Mesothelial cell of epicardium (in vitro differentiated cells): ENCODE measurements around the gene IMPA2. TPM values are rescaled to one million over a fixed set of nuclear protein-coding genes. Genes with fewer than 3 reads are reported as not detected.

Source experiments
- DNase-seq, 2 experiments: peaks; one replicate each; pipeline ENCODE4 v3.0.0; 2021; ENCODE audit warnings: low spot score in 2 of 2; ENCODE audit not compliant: unreplicated experiment in 2 of 2
- H3K27ac Mint-ChIP-seq: 2 replicates; pipeline ENCODE4 v1.8.0; 2021; ENCODE audit warnings: mixed read lengths
- H3K27me3 Mint-ChIP-seq: 2 replicates; pipeline ENCODE4 v1.8.0; 2021; ENCODE audit warnings: low read depth, mixed read lengths
- H3K36me3 Mint-ChIP-seq: 2 replicates; pipeline ENCODE4 v1.8.0; 2021; ENCODE audit warnings: mixed read lengths
- H3K4me1 Mint-ChIP-seq: 2 replicates; pipeline ENCODE4 v1.8.0; 2021; ENCODE audit warnings: mixed read lengths
- H3K4me3 Mint-ChIP-seq: 2 replicates; pipeline ENCODE4 v1.8.0; 2021; ENCODE audit warnings: mild to moderate bottlenecking, moderate library complexity, mixed read lengths
- H3K9me3 Mint-ChIP-seq: 2 replicates; pipeline ENCODE4 v1.8.0; 2021; ENCODE audit warnings: mixed read lengths
- total RNA-seq: library from RNA; stranded (reverse); gene quantifications from 3 replicates; pipeline ENCODE4 v1.2.1, GENCODE V29; 2021
- TF ChIP-seq, protein P1 (sequence below): fragments of 200-600 bp; sonication (generic); IDR thresholded peaks from one replicate; pipeline ENCODE4 v1.5.0; 2021; ENCODE audit warnings: antibody characterized with exemption; ENCODE audit not compliant: unreplicated experiment

Gene IMPA2
- total RNA-seq, 1 donor from 2014 or later, result 30.6 TPM

DNA sequence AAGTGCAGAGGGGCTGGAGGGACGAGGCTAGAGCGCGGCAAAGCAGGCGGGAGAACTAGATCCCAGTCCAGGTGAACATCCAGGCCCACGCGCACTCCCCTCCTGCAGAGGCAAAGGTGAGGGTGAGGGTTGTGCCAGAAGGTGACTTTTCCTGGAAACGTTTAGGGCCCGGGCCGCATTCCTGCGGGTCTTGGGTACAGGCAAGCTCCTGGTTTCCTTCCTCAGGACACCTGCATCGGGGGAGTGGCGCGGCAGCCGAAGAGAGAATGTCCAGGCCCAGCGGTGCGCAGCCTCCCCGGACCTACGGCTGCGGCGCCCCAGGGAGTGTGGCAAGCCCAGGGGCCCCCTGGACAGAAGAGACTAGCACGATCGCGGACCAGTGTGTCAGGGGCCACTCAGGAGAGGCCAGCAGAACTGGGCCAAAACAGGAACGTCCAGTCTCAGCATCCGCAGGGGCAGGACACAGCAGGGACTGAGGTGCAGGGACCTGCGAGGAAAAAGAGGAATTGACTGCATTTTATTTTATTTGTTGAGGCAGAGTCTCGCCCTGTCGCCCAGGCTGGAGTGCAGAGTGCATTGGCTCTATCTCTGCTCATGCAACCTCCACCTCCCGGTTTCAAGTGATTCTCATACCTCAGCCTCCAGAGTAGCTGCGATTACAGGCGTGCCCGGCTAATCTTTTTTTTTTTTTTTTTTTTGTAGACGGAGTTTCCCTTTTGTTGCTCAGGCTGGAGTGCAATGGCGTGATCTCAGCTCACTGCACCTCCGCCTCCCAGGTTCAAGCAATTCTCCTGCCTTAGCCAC, 8.7 kb upstream of the IMPA2 start:
- no peaks in the 10 kb centered on the region for H3K36me3 Mint-ChIP-seq
- H3K4me1 Mint-ChIP-seq, result no peaks in the 10 kb centered on the region
- H3K27me3 Mint-ChIP-seq, result no peaks in the 10 kb centered on the region
- DNase-seq, result no peak
- peaks cover 8% of the 10 kb centered on the region for H3K9me3 Mint-ChIP-seq
- TF ChIP-seq, protein P1, sequence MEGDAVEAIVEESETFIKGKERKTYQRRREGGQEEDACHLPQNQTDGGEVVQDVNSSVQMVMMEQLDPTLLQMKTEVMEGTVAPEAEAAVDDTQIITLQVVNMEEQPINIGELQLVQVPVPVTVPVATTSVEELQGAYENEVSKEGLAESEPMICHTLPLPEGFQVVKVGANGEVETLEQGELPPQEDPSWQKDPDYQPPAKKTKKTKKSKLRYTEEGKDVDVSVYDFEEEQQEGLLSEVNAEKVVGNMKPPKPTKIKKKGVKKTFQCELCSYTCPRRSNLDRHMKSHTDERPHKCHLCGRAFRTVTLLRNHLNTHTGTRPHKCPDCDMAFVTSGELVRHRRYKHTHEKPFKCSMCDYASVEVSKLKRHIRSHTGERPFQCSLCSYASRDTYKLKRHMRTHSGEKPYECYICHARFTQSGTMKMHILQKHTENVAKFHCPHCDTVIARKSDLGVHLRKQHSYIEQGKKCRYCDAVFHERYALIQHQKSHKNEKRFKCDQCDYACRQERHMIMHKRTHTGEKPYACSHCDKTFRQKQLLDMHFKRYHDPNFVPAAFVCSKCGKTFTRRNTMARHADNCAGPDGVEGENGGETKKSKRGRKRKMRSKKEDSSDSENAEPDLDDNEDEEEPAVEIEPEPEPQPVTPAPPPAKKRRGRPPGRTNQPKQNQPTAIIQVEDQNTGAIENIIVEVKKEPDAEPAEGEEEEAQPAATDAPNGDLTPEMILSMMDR, result no peak
- H3K4me3 Mint-ChIP-seq, result no peak overlapping the region
- no peak overlapping the region for H3K27ac Mint-ChIP-seq

DNA sequence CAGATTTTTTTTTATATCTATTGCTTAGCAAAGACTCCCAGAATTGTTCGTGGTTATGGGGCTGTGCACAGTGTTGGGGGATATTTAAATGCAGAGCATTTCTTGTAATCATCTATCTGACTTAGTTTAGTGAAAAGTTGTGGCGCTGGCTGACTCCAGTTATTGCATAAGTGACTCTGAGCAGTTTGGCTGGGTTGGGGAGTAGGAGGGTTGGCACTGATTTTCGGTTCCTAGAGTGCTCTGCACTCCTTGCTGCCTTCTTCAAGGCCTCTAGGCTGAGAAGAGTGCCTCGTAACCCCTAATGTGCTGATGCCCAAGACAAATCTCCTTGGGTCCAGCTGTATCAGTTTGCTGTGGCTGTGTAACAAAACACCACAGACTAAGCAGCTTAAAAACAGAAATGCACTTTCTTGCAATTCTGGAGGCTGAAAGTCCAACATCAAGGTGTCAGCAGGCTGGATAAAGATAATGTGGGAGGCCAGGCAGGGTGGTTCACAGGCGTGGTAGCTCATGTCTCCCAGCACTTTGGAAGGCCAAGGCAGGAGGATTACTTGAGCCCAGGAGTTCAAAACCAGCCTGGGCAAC, 6.5 kb upstream of the IMPA2 start:
- H3K4me1 Mint-ChIP-seq, result peaks cover 8% of the 10 kb centered on the region
- no peak for DNase-seq
- H3K27ac Mint-ChIP-seq, result no peak overlapping the region
- TF ChIP-seq, protein P1, result no peak
- H3K4me3 Mint-ChIP-seq, result no peak overlapping the region
- peaks cover 8% of the 10 kb centered on the region for H3K9me3 Mint-ChIP-seq
- H3K27me3 Mint-ChIP-seq, result no peaks in the 10 kb centered on the region
- H3K36me3 Mint-ChIP-seq, result no peaks in the 10 kb centered on the region

DNA sequence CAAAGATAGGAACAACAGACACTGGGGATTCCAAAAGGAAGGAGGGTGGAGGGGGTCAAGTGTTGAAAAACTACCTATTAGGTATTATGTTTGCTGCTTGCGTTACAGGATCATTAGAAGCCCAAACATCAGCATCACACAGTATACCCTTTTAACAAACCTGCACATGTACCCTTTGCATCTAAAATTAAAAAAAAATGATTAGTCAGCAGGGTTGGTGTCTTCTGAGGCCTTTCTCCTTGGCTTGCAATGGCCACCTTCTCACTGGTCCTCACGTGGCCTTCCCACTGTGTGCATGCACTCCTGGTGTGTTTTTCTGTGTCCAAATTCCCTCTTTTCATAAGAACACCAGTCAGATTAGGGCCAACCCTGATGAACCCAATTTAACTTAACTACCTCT, 5.6 kb upstream of the IMPA2 start:
- Mint-ChIP-seq H3K4me3 (no peak overlapping the region), H3K4me1 (peaks cover 14% of the 10 kb centered on the region), H3K9me3 (peaks cover 8% of the 10 kb centered on the region), H3K36me3 (no peaks in the 10 kb centered on the region), H3K27me3 (no peaks in the 10 kb centered on the region), H3K27ac (no peak overlapping the region)
- TF ChIP-seq, protein P1, result no peak
- no peak for DNase-seq

DNA sequence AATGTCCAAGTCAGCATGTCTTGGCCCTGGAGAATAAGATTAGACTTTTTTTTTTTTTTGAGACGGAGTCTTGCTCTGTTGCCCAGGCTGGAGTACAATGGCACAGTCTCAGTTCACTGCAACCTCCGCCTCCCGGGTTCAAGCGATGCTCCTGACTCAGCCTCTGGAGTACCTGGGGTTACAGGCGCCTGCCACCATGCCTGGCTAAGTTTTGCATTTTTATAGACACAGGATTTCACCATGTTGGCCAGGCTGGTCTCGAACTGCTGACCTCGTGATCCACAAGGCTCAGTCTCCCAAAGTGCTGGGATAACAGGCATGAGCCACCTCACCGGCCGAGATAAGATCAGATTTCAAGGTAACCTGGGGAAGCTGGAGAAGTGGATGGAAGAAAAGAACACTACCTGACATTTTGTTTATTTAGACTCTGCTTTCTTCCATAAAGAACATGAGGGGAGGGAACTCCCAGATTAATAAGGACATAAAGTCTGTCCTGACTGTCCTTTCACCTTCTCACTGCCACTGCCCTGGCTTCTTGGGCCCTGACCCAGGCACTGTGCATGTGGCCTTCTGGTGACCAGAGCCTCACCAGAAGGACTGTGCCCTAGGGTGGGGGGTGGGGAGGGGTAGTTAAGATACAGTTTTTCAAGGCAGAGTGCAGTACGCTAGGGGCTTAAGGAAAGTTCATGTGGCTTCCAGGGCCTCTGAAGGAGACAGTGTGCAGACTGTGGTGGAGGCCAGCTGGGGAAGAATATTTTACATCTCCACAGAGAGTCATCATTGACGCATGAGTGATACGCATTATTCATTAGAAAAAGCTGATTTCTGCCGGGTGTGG, 4.8 kb upstream of the IMPA2 start:
- Mint-ChIP-seq H3K27ac (peak overlapping the region; percentile 59), H3K27me3 (no peaks in the 10 kb centered on the region), H3K4me3 (no peak overlapping the region), H3K4me1 (peaks cover 14% of the 10 kb centered on the region), H3K9me3 (peaks cover 8% of the 10 kb centered on the region), H3K36me3 (no peaks in the 10 kb centered on the region)
- TF ChIP-seq, protein P1, result no peak
- DNase-seq, result no peak

DNA sequence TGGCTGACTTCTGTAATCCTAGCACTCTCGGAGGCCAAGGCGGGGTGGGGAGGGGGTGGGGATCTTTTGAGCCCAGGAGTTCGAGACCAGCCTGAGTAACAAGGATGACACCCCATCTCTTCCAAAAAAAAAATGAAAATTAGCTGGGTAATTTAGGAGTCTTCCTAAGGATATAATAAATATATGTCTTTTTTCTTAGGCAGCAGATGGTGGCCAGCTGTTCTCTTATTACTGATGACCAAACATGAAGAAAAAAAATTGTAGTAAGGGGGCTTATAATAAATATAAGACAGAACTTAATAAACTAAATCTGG, 4.2 kb upstream of the IMPA2 start:
- Mint-ChIP-seq H3K27me3 (no peaks in the 10 kb centered on the region), H3K4me1 (peaks cover 17% of the 10 kb centered on the region), H3K36me3 (no peaks in the 10 kb centered on the region), H3K4me3 (no peak overlapping the region), H3K9me3 (peaks cover 8% of the 10 kb centered on the region), H3K27ac (peak overlapping the region; percentile 59)
- TF ChIP-seq, protein P1, result no peak
- DNase-seq, result no peak
